H9 (cell line): Measurements from ENCODE around the gene XPC. TPM values are rescaled to one million over a fixed set of nuclear protein-coding genes. Genes with fewer than 3 reads are reported as not detected.

ENCODE experiments used
- DNase-seq: peaks from one replicate; pipeline ENCODE4 v3.0.0-alpha.2; 2017
- H2AFZ ChIP-seq: one replicate; pipeline ENCODE4 v1.6.1; 2013; ENCODE audit warnings: mild to moderate bottlenecking, low read length, control low read depth, moderate library complexity
- H2AK5ac ChIP-seq: 2 replicates; pipeline ENCODE4 v1.6.1; 2013; ENCODE audit warnings: low read length, control low read depth, mixed read lengths; ENCODE audit not compliant: insufficient read length
- H2BK120ac ChIP-seq: one replicate; pipeline ENCODE4 v1.6.1; 2013; ENCODE audit warnings: low read depth, mild to moderate bottlenecking, low read length, control low read depth, inconsistent platforms; ENCODE audit not compliant: poor library complexity, severe bottlenecking
- H2BK12ac ChIP-seq: 2 replicates; pipeline ENCODE4 v1.6.1; 2013; ENCODE audit warnings: low read length, control low read depth, mixed read lengths, low read depth; ENCODE audit not compliant: insufficient read length
- H2BK15ac ChIP-seq: 2 replicates; pipeline ENCODE4 v1.6.1; 2013; ENCODE audit warnings: low read depth, low read length, control low read depth
- H2BK20ac ChIP-seq: one replicate; pipeline ENCODE4 v1.6.1; 2013; ENCODE audit warnings: low read depth, mild to moderate bottlenecking, low read length, control low read depth, inconsistent platforms; ENCODE audit not compliant: poor library complexity, severe bottlenecking
- H2BK5ac ChIP-seq: 2 replicates; pipeline ENCODE4 v1.6.1; 2013; ENCODE audit warnings: low read length, control low read depth, mixed read lengths; ENCODE audit not compliant: insufficient read length
- H3K14ac ChIP-seq: 2 replicates; pipeline ENCODE4 v1.6.1; 2013; ENCODE audit warnings: low read length, control low read depth; ENCODE audit not compliant: insufficient read depth
- H3K18ac ChIP-seq: 2 replicates; pipeline ENCODE4 v1.6.1; 2013; ENCODE audit warnings: low read depth, mild to moderate bottlenecking, mixed read lengths, low read length, control low read depth; ENCODE audit not compliant: insufficient read length
- H3K23ac ChIP-seq: 2 replicates; pipeline ENCODE4 v1.6.1; 2013; ENCODE audit warnings: low read length, control low read depth, mixed read lengths, low read depth; ENCODE audit not compliant: insufficient read length
- H3K23me2 ChIP-seq: 2 replicates; pipeline ENCODE4 v1.6.1; 2013; ENCODE audit warnings: low read depth, mild to moderate bottlenecking, mixed read lengths, low read length, control low read depth; ENCODE audit not compliant: insufficient read length, poor library complexity, severe bottlenecking
- H3K27ac ChIP-seq: 2 replicates; pipeline ENCODE4 v1.5.1; 2013; ENCODE audit warnings: low read length, control low read depth, mixed read lengths, low read depth; ENCODE audit not compliant: insufficient read length
- H3K27me3 ChIP-seq: 2 replicates; pipeline ENCODE4 v1.6.1; 2013; ENCODE audit warnings: low read length, control low read depth, inconsistent platforms; ENCODE audit not compliant: insufficient read depth
- H3K4ac ChIP-seq: 2 replicates; pipeline ENCODE4 v1.6.1; 2013; ENCODE audit warnings: low read depth, mild to moderate bottlenecking, control low read depth, inconsistent platforms, low read length, moderate library complexity
- H3K4me1 ChIP-seq: 2 replicates; pipeline ENCODE4 v1.6.1; 2013; ENCODE audit warnings: low read length, control low read depth, inconsistent platforms; ENCODE audit not compliant: insufficient read depth
- H3K4me2 ChIP-seq: 2 replicates; pipeline ENCODE4 v1.6.1; 2013; ENCODE audit warnings: low read length, control low read depth, mixed read lengths; ENCODE audit not compliant: insufficient read length, insufficient read depth
- H3K56ac ChIP-seq: 2 replicates; pipeline ENCODE4 v1.6.1; 2013; ENCODE audit warnings: low read depth, mild to moderate bottlenecking, mixed read lengths, low read length, control low read depth; ENCODE audit not compliant: insufficient read length
- H3K79me1 ChIP-seq: 2 replicates; pipeline ENCODE4 v1.6.1; 2013; ENCODE audit warnings: low read depth, mild to moderate bottlenecking, moderate library complexity, low read length, control low read depth, inconsistent platforms; ENCODE audit not compliant: insufficient read depth, poor library complexity, severe bottlenecking
- H3K79me2 ChIP-seq: 2 replicates; pipeline ENCODE4 v1.6.1; 2013; ENCODE audit warnings: low read length, control low read depth, inconsistent platforms; ENCODE audit not compliant: insufficient read depth
- H3K9ac ChIP-seq: 2 replicates; pipeline ENCODE4 v1.6.1; 2013; ENCODE audit warnings: low read length, control low read depth, mixed read lengths; ENCODE audit not compliant: insufficient read length; ENCODE audit errors: extremely low read depth
- H3K9me3 ChIP-seq: one replicate; pipeline ENCODE4 v1.6.1; 2013; ENCODE audit warnings: low read depth, low read length, inconsistent platforms; ENCODE audit not compliant: control insufficient read depth
- H3T11ph ChIP-seq: one replicate; pipeline ENCODE4 v1.6.1; 2013; ENCODE audit warnings: mild to moderate bottlenecking, low read length, control low read depth, inconsistent platforms
- H4K20me1 ChIP-seq: one replicate; pipeline ENCODE4 v1.6.1; 2013; ENCODE audit not compliant: control insufficient read depth, insufficient read length, insufficient read depth
- H4K5ac ChIP-seq: 2 replicates; pipeline ENCODE4 v1.6.1; 2013; ENCODE audit warnings: low read depth, mild to moderate bottlenecking, mixed read lengths, low read length, control low read depth; ENCODE audit not compliant: insufficient read length
- H4K8ac ChIP-seq: replicated peaks from 2 replicates; pipeline ENCODE4 v1.6.1; 2013; ENCODE audit warnings: low read length, control low read depth, mixed read lengths, low read depth; ENCODE audit not compliant: insufficient read length
- H4K91ac ChIP-seq: 2 replicates; pipeline ENCODE4 v1.6.1; 2013; ENCODE audit warnings: low read depth, mild to moderate bottlenecking, moderate library complexity, mixed read lengths, low read length, control low read depth; ENCODE audit not compliant: insufficient read length
- H3K27ac Mint-ChIP-seq, 3 experiments: 2 replicates in 2 of 3; 3 replicates in 1 of 3; pipeline ENCODE4 v1.8.0; 2020 to 2021; ENCODE audit warnings: mixed read lengths in 3 of 3, mild to moderate bottlenecking in 1 of 3, moderate library complexity in 1 of 3
- H3K27me3 Mint-ChIP-seq: 2 replicates; pipeline ENCODE4 v1.8.0; 2021; ENCODE audit warnings: low read depth, mild to moderate bottlenecking, moderate library complexity, mixed read lengths
- H3K36me3 Mint-ChIP-seq, 3 experiments: 2 replicates in 2 of 3; 3 replicates in 1 of 3; pipeline ENCODE4 v1.8.0; 2020 to 2021; ENCODE audit warnings: low read depth in 3 of 3, mixed read lengths in 3 of 3; ENCODE audit not compliant: insufficient read depth in 1 of 3
- H3K4me1 Mint-ChIP-seq, 2 experiments: 2 replicates each; pipeline ENCODE4 v1.8.0; 2020; ENCODE audit warnings: mixed read lengths in 2 of 2
- H3K4me3 Mint-ChIP-seq, 2 experiments: 2 replicates in 1 of 2; 3 replicates in 1 of 2; pipeline ENCODE4 v1.8.0; 2020 to 2021; ENCODE audit warnings: mild to moderate bottlenecking in 2 of 2, mixed read lengths in 2 of 2, moderate library complexity in 1 of 2
- H3K9me3 Mint-ChIP-seq, 2 experiments: 2 replicates in 1 of 2; 3 replicates in 1 of 2; pipeline ENCODE4 v1.8.0; 2020; ENCODE audit warnings: mild to moderate bottlenecking in 2 of 2, mixed read lengths in 2 of 2, moderate library complexity in 1 of 2
- WGBS: extraction: QIAGEN DNeasy Blood & Tissue Kit; methylation state at CpG from one replicate; pipeline ENCODE4 v1.1.7; 2013; ENCODE audit warnings: missing lambda C conversion rate, low lambda C conversion rate, mixed read lengths; ENCODE audit not compliant: insufficient read length; ENCODE audit errors: extremely low coverage; 5-methylcytosine and 5-hydroxymethylcytosine counted together
- total RNA-seq: library from RNA; stranded (reverse); gene quantifications from 2 replicates; pipeline ENCODE4 v1.2.1, GENCODE V29; 2021
- TF ChIP-seq, protein P1 (sequence below): fragments of 200-600 bp; sonication (generic); conservative IDR thresholded peaks from 3 replicates; pipeline ENCODE4 v1.8.0; 2021; ENCODE audit warnings: antibody characterized with exemption, mild to moderate bottlenecking

The XPC gene
- total RNA-seq, 1 experiment from 2014 or later: 30.3 TPM

DNA sequence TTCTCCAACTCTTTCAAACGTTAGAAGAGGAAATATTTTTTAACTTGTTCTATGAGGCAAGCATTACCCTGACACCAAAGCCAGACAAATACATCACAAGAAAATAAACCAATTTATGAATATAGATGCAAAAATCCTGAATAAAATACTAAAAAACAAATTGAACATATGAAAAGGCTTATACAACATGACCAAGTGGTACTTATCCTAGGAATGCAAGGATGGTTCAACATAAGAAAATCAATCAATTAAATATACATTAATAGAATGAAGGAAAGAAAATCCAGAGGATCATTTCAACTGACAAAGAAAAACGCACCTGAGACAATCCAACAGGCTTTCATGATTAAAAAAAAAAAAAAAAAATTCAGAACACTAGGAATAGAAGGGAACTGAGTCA is 17.1 kb downstream of the XPC start:
- peaks cover 72 to 100% (median 99%) of the 10 kb centered on the region in 3 experiments for H3K36me3 Mint-ChIP-seq
- Histone ChIP-seq H2BK20ac (no peak overlapping the region), H4K20me1 (no peaks in the 10 kb centered on the region), H3K18ac (no peak overlapping the region), H3K9me3 (no peaks in the 10 kb centered on the region), H3K23ac (no peak overlapping the region), H3K23me2 (no peaks in the 10 kb centered on the region), H2BK5ac (no peak overlapping the region), H2BK120ac (no peak overlapping the region), H3K27ac (no peak overlapping the region), H4K91ac (no peak overlapping the region), H3T11ph (no peak overlapping the region), H2BK12ac (no peak overlapping the region), H3K9ac (no peak overlapping the region), H2AFZ (no peak overlapping the region), H3K79me1 (no peaks in the 10 kb centered on the region), H2AK5ac (no peak overlapping the region), H2BK15ac (no peak overlapping the region), H3K4me2 (no peak overlapping the region), H3K27me3 (no peaks in the 10 kb centered on the region), H4K5ac (no peak overlapping the region), H3K79me2 (no peaks in the 10 kb centered on the region), H3K56ac (no peak overlapping the region), H3K14ac (no peak overlapping the region), H3K4me1 (no peaks in the 10 kb centered on the region), H3K4ac (no peak overlapping the region), H4K8ac (no peak overlapping the region)
- WGBS: no CpG with 5 or more reads among the region's 2 CpGs
- H3K27ac Mint-ChIP-seq: no peak overlapping the region
- no peaks in the 10 kb centered on the region for H3K4me1 Mint-ChIP-seq
- no peaks in the 10 kb centered on the region for H3K27me3 Mint-ChIP-seq
- no peak overlapping the region for H3K4me3 Mint-ChIP-seq
- TF ChIP-seq, protein P1, sequence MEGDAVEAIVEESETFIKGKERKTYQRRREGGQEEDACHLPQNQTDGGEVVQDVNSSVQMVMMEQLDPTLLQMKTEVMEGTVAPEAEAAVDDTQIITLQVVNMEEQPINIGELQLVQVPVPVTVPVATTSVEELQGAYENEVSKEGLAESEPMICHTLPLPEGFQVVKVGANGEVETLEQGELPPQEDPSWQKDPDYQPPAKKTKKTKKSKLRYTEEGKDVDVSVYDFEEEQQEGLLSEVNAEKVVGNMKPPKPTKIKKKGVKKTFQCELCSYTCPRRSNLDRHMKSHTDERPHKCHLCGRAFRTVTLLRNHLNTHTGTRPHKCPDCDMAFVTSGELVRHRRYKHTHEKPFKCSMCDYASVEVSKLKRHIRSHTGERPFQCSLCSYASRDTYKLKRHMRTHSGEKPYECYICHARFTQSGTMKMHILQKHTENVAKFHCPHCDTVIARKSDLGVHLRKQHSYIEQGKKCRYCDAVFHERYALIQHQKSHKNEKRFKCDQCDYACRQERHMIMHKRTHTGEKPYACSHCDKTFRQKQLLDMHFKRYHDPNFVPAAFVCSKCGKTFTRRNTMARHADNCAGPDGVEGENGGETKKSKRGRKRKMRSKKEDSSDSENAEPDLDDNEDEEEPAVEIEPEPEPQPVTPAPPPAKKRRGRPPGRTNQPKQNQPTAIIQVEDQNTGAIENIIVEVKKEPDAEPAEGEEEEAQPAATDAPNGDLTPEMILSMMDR: no peak
- DNase-seq: no peak
- H3K9me3 Mint-ChIP-seq: peaks cover 5 to 16% of the 10 kb centered on the region in 2 experiments; a peak in 4 of 5 replicates
